ENCODE data around the gene SEZ6L. TPM values are rescaled to one million over a fixed set of nuclear protein-coding genes. Genes with fewer than 3 reads are reported as not detected.

SEZ6L gene
- total RNA-seq, 1 experiment from 2014 or later = not detected

DNA sequence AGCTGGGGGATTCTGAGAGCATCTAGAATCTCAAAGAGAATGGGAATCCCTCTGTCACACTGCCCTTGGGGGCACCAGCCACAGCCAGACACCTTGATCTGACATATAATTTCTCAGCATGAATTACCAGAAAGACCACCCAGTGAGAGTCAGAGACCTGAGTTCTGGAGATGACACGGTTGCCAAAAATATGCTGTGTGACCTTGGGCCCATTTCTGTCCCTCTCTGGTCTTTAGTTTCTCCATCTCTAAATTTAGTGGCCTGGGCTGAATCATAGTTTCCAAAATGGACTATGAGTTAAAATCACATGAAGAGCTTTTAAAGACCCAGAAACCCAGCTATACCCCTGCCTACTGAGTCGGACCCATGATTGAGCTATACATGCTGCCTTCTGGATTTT is 15.9 kb downstream of the SEZ6L start:
- Histone ChIP-seq H3K9me3 (ENCODE audit: control insufficient read depth in 1 of 2, insufficient read depth in 1 of 2, low read depth in 1 of 2, low read length in 2 of 2) (no peaks in the 10 kb centered on the region), H3K9ac (ENCODE audit: low read length) (no peak overlapping the region), H3K27ac (ENCODE audit: low read depth, low read length) (no peak overlapping the region), H3K9me2 (ENCODE audit: insufficient read depth) (no peaks in the 10 kb centered on the region), H3K4me1 (ENCODE audit: control insufficient read depth in 1 of 2, insufficient read depth in 2 of 2, low read length in 2 of 2) (no peaks in the 10 kb centered on the region), H3K27me3 (ENCODE audit: insufficient read depth, low read length) (peaks cover 13% of the 10 kb centered on the region; the same call in 1 of the 2 replicates), H3K4me3 (replicated peaks in 1 of 2; ENCODE audit: low read depth in 1 of 2, low read length in 2 of 2) (no peak overlapping the region), H3K36me3 (ENCODE audit: control insufficient read depth in 1 of 2, insufficient read depth in 2 of 2, low read length in 2 of 2) (no peaks in the 10 kb centered on the region), H2AFZ (ENCODE audit: low read depth, low read length, poor library complexity, severe bottlenecking) (no peak overlapping the region), H3K4me2 (ENCODE audit: low read length) (no peak overlapping the region), H3K79me2 (ENCODE audit: insufficient read depth, low read length) (no peaks in the 10 kb centered on the region), H4K20me1 (ENCODE audit: insufficient read depth) (no peaks in the 10 kb centered on the region)
- ATAC-seq (no peak), DNase-seq (ENCODE audit: low read depth, low spot score) (no peak)
- ChIA-PET CTCF (no interaction called here), POLR2A (no interaction called here), RAD21 (ENCODE audit: low non-redundant PET in 1 of 2, low total read pairs in 2 of 2, uncharacterized antibody in 2 of 2, unreplicated experiment in 2 of 2) (no interaction called here)
- TF ChIP-seq POLR2A (IDR thresholded peaks at IDR 0.05; ENCODE audit: borderline replicate concordance, extremely low read depth, insufficient read depth, insufficient read length) = no peak
- TF ChIP-seq, protein P1, sequence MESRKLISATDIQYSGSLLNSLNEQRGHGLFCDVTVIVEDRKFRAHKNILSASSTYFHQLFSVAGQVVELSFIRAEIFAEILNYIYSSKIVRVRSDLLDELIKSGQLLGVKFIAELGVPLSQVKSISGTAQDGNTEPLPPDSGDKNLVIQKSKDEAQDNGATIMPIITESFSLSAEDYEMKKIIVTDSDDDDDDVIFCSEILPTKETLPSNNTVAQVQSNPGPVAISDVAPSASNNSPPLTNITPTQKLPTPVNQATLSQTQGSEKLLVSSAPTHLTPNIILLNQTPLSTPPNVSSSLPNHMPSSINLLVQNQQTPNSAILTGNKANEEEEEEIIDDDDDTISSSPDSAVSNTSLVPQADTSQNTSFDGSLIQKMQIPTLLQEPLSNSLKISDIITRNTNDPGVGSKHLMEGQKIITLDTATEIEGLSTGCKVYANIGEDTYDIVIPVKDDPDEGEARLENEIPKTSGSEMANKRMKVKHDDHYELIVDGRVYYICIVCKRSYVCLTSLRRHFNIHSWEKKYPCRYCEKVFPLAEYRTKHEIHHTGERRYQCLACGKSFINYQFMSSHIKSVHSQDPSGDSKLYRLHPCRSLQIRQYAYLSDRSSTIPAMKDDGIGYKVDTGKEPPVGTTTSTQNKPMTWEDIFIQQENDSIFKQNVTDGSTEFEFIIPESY (IDR thresholded peaks at IDR 0.05; ENCODE audit: extremely low read depth, insufficient replicate concordance, low read length) = no peak
- no peak for TF ChIP-seq CTCF (IDR thresholded peaks at IDR 0.05 in 2 of 3, conservative IDR thresholded peaks at IDR 0.05 in 1 of 3; ENCODE audit: borderline replicate concordance in 1 of 3, insufficient read depth in 1 of 3, low read depth in 2 of 3, low read length in 2 of 3)
- TF ChIP-seq TCF7L2 (IDR thresholded peaks at IDR 0.05; ENCODE audit: borderline replicate concordance, extremely low read depth, insufficient read depth, insufficient read length) = no peak
- no peak for TF ChIP-seq EGR1 (IDR thresholded peaks at IDR 0.05; ENCODE audit: low read depth)
- no peak for TF ChIP-seq JUND (IDR thresholded peaks at IDR 0.05)
- TF ChIP-seq POLR2AphosphoS5 (IDR thresholded peaks at IDR 0.05; ENCODE audit: low read depth, low read length) = no peak
- TF ChIP-seq SP1 (IDR thresholded peaks at IDR 0.05; ENCODE audit: low read depth) = no peak
- no peak for TF ChIP-seq RAD21 (IDR thresholded peaks at IDR 0.05; ENCODE audit: low read depth)
- TF ChIP-seq, protein P2, sequence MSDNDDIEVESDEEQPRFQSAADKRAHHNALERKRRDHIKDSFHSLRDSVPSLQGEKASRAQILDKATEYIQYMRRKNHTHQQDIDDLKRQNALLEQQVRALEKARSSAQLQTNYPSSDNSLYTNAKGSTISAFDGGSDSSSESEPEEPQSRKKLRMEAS (IDR thresholded peaks at IDR 0.05) = no peak
- TF ChIP-seq, protein P3, sequence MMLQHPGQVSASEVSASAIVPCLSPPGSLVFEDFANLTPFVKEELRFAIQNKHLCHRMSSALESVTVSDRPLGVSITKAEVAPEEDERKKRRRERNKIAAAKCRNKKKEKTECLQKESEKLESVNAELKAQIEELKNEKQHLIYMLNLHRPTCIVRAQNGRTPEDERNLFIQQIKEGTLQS (IDR thresholded peaks at IDR 0.05) = no peak
- TF ChIP-seq ZNF274 (IDR thresholded peaks at IDR 0.05; ENCODE audit: low read depth, low read length) = no peak
- TF ChIP-seq REST (IDR thresholded peaks at IDR 0.05; ENCODE audit: low read depth) = no peak
- no peak for TF ChIP-seq YY1 (IDR thresholded peaks at IDR 0.05; ENCODE audit: extremely low read depth, insufficient replicate concordance, low read depth, low read length)
- TF ChIP-seq ELF1 (IDR thresholded peaks at IDR 0.05; ENCODE audit: borderline replicate concordance, low read depth) = no peak
- no peak for TF ChIP-seq SIN3A (IDR thresholded peaks at IDR 0.05; ENCODE audit: low read depth)
- no peak for TF ChIP-seq ZFX (IDR thresholded peaks at IDR 0.05)
- BruUV-seq (replicated peaks) = no TSS peak
- intact Hi-C loops (cut with micrococcal nuclease) = no loop called here

Measured in HCT116 (cell line).